HG03025 (cell line): Measurements from ENCODE around the gene SIGLEC7.

ENCODE experiments used
- ATAC-seq: cut with Tn5 transposase; IDR thresholded peaks from one replicate; pipeline ENCODE4 v1.9.1; 2021; ENCODE audit warnings: mild to moderate bottlenecking, moderate library complexity; ENCODE audit not compliant: unreplicated experiment, low FRiP score

Gene SIGLEC7

DNA sequence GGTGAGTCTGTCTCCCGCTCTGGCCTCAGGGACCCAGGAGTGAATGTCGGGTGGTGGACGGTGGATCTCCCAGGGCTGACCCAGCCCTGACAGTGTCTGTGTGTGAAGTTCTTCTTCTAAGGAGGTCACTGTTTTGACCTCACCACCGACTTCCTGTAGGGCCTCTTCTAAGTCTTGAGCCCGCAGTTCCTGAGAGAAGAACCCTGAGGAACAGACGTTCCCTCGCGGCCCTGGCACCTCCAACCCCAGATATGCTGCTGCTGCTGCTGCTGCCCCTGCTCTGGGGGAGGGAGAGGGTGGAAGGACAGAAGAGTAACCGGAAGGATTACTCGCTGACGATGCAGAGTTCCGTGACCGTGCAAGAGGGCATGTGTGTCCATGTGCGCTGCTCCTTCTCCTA, at the start of gene SIGLEC7:
TSS of gene SIGLEC7 (plus strand) at position 183 of the 400 bp plus-strand sequence. CDS start at position 252, 69 bp downstream.
- ATAC-seq = no peak

DNA sequence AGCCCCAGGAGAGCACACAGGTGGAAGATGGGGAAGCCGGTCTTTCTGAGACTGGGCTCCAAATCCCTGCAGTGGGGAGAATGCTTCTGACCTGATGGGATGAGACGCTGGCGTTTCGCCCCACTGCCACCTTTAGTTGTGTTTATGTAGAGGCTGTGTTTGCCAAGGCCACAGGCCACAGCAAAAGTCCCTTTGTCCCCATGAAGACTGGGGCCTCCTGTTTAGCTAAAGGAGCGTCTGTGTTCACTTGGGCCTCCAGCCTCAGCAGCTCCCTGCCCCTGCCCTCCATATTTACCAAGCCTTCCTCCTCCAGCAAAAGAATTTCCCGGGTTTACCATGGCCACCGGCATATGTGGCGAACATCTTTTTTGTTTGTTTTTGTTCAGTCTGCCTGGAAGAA, 49.0 kb upstream of the SIGLEC7 start:
- no peak for ATAC-seq

DNA sequence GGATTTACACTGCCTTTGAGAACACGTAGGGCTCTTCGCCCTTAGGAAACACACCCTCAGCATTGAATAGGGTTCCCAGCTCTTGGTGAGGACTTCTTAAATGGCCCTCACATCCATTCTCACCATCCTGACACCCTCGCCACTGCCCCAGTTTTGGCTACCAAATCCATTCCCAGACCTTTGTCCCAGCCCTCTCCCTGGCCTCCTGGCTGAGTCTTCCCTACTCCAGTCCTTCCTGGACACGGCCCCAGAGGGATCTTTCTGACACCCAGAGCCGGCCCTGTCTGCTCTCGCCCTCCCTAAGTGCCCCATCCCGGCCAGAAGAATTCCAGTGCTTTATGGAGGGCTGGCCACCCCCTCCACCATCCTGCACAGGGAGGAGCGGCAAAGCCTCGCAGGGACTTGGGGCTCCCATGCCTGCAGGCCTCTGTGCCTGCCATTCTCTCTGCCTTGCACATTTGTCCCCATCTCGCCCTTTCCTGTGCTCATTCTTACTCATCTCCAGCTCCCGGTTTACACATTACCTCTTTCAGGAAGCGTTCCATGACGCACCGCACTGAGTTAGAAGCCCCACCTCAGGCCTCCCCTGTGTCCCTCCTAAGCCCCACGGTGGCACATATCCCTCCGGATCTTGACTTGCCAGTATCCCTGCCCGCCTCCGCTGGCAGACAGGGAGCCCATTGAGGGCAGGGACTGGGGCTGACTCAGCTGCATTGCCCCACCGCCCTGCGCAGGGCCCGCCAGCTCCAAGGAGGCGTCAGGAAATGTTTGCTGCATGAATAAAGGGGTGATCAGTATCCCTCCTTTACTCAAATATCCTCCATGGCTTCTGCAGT, 48.4 kb upstream of the SIGLEC7 start:
- no peak for ATAC-seq

DNA sequence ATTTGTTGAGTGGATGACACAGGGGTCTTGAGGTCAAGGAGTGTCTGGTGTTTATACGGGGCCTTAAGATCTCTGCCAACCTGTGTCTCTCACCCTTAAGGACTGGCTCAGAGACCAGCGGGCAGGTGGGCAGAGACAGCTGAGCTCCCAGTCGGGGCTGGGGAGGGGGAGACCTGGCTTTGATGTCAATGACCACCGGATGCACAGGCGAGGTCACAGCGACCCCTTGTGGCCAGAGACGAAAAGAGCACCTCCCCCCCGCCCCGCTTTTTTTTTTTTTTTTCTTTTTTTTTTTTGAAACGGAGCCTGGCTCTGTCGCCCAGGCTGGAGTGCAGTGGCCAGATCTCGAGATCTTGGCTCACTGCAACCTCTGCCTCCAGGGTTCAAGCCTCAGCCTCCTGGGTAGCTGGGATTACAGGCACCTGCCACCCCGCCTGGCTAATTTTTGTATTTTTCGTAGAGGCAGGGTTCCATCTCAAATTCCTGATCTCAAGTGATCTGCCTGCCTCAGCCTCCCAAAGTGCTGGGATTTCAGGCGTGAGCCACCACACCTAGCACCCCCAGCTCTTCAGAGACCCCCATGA, 47.3 kb upstream of the SIGLEC7 start:
- ATAC-seq = no peak

DNA sequence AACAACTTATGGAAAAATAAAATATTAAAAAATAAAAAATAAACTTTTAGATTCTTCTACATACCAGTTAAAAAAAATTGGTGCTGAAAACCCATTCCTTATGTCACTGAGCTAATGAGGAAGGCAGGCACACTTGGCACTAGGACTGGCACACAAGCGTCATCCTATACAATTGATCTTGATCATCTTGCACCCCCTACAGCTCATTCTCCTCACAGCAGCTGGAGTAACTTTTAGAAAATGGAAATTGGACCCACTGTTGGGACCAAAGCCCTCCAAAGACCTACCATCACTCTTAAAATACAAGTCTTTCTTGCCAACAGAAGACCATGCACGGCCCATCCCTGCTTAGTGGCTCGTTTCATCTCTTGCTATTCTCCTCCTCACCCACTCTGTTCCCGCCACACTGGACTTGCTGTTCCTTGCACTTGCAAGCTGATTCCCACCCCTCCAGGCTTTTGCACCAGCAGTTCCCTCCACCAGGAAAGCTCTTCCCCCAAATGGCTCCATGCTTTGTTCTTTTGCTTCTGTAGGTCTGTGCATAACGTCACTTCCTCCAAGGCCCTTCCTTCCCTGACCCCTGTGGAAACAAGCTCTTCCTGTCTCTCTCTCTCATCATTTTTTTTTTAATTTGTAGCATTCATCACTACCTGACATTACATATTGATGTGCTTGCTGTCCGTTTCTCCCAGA, 45.5 kb upstream of the SIGLEC7 start:
- ATAC-seq = no peak

DNA sequence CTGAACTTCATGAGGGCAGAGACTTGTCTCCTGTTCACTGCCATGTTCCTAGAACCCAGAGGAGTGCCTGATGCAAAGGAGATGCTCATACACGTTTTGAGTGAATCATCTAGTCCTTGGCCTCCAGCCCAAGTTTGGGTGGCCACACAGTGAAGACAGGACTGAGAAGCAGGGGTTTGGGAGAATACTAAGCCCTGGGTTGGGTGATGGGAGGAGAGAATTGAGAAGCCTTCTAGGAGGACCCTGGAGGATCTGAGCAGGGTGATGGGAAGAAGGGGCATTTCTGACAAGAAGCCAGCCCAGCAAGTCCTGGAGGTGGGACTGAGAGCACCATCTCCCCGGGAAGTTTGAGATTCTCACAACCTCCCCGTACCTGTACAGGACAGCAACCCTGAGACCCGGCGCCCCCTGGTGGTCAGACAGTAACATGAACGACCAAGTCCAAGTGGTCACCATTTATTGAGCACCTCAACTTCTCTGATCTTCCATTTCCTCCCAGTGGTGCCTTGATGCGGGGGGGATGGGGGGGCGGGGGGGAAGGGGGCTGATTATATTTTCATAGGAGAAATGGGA, 44.8 kb upstream of the SIGLEC7 start:
- no peak for ATAC-seq

DNA sequence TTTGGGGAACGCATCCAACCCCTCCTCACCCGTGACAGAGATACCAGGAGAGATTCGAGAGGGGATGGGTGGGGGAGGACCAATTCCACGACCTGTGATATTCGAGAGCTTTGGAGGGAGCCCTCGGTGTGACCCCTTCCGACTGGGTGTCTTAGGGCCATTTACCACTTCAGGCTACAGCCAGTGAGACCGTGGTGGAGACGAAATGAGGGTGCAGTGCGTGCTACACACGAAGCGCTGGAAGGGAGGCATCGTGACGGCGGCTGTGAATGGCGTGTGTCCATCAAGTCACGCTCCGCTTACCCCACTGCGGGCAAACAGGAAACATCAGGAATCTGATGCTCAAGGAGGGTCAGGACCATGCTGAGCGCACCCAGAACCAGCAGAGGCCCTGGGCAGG, 44.3 kb upstream of the SIGLEC7 start:
- ATAC-seq = no peak

DNA sequence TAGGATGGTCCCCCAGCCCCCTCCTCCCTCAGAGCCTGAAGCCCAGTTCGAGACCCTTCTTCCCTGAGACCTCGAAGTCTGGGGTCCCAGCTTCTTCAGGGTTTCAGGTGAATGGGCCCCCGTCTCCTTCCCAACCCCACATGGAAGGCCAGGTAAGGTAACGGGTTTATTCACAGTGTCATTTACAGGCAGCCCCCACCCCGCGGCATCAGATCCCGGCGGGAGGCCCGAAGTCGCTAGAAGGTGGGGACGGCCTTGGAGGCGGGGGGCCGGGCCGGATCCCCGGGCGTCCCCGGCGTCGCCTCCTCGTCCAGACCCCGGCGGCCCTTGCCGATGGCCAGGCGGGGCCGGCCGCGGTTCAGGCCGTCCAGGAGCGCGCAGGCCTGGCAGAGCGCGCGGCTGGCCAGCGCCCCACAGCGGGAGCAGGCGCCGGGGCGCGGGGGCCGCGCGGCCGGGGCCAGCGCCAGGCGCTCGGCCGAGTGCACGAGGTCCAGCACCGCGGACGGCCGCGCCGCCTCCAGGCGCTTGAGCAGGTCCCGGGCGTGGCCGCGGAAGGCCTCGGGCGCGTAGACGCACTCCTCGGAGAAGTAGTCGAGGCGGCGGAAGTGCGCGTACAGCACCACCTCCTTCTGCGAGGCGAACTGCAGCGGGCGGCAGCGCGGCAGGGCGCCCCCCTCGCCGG, 43.6 kb upstream of the SIGLEC7 start:
- ATAC-seq = no peak

DNA sequence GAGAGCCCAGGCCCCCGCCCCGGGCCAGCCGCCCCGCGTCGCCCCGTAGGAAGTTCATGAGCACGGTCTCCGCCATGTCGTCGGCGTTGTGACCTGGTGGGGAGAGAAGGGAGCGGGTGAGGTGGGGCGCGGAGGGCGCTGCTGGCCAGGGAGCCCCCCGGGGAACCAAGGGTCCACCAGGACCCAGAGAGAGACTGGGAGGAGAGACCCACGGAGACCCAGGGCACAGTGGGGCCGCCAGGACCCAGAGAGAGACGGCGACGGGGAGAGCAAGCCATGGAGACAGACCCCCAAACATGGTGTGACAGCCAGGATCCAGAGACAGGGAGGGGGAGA, 43.1 kb upstream of the SIGLEC7 start:
- no peak for ATAC-seq

DNA sequence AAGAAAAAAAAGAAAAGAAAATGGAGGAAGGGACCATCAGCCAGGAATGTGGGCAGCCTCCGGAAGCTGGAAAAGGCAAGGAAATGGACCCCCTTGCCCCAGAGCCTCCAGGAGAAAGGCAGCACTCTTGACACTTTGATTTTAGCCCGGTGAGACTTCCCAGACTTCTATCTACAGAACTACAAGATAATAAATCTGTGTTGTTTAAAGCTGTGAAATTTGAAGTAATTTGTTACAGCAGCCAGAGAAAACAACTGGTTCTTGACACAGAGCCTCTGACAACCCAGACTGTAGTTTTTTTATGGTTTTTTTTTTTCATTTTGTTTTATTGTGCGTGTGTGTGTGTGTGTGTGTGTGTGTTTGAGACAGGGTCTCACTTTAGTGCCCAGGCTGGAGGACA, 41.5 kb upstream of the SIGLEC7 start:
- ATAC-seq = no peak

DNA sequence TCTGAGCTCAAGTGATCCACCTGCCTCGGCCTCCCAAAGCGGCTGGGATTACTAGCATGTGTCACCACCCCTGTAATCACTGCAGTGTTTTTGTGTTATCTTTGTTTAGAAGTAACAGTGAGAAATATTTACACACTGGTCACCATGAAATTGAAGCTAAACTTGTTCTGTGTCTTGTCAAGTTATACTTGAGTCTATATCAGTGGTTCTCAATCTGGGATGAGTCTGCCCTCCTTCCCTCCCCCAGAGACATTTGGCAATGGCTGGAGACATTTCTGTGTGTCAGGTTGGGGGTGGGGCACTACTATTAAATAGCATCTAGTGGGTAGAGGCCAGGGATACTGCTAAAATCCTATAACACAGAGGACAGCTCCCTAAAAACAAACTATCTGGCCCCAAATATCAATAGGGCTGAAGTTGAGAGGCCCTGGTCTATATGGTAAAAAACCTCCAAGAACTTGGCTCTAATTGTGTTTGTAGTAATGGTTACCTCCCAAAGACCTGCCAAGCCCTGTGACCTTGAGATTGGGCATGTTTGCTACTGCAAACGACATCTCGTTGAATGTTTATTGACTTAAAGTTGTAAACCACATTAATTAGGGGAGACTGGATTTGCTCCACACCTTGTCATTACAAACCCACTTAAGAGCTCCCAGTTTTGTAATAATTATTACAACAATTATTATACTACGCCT, 40.8 kb upstream of the SIGLEC7 start:
- no peak for ATAC-seq

DNA sequence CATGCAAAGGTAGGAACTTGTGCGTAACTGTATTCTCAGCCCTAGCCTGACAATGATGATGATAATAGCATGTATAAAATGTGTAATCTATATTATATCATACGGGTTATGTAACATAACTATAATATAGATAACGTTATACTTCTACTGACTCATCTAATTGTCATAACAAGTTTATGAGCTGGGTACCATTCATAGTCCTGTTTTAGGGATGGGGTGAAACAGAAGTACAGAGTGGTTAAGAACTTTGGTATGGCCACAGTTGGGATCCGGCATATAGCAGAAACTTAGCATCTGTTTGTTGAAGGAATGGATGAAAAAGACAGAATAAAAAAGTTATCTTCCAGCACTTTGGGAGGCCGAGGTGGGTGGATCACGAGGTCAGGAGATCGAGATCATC, 39.1 kb upstream of the SIGLEC7 start:
- ATAC-seq = no peak

DNA sequence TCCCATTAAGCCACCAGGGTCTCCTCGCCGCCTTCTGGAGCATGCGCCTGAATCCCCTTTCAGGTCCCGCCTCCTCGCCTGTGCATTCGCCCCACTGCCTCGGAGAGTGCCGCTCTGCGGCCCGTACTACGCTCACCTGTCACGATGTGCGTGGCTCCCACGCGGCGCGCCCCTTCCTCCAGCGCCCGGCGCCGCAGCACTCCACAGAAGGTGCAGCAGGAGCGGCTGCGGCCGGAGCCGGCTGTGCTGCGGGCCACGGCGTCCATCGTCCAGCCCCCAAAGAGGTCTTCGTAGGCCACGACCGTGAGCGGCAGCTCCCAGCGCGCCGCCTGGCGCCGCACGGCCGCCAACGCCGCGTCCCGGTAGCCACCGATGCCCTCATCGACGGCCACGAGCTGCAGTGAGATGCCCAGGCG, 38.2 kb upstream of the SIGLEC7 start:
- ATAC-seq = no peak

DNA sequence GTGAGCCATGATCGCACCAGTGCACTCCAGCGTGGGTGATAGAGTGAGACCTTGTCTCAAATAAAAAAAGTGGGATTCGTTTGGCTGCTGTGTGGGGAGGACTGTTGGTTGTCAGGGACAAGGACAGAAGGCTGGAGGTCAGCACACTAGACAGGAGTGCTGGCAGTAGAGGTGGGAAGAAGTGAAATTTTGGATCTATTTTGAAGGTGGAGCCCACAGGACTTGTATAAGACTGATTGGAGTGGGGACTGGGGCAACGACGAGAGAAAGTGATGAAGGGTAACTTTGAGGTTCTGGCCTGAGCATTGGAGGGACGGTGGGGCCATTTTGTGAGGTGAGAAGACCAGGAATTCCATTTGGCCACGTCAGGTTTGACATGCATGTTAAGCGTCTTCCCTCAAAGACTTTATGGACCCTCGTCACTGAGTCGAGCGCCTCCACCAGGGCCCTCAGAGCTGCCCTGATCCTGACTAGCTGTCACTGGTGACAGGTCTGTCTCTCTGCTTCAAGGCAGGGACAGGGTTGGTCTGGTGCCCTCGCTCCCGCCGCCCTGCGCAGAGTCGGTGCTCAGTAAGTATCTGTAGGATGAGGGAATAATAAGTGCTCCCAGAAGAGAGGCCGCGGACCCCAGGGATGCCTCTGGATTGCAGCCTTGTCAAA, 34.6 kb upstream of the SIGLEC7 start:
- ATAC-seq = no peak

DNA sequence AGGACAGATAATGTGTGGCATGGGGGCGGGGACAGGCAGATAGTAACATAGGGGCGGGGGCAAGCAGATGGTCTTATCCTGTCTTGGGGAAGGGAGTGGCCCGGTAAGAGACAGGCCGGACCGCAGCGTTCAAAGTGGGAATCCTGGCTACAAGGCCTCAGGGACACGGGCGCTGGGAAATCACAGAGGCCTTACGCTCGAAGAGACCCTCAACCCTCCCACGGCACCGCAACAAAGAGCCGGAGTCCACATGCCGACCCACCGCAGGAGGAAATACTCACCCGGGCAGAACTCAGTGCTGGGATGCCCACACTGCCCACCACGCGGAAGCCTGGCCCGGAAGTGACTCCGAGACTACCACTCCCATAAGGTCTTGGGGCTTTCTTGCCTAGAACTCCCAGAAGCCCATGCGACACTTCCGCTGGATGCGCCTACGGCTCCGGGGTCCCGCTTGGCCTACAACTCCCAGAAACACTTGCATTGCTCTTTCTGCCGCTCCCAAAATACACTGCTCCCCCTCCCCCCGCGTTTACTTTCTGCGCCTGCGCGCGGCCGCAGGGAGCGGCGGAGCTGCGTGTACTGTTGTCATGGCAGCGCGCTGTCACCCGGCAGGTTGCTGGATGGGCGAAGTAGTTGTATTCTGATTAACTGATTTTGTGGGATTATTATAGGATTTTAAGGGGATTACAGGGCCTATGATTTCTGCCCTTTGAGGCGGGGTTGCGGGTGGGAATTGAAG, 33.9 kb upstream of the SIGLEC7 start, which contains the start of gene CTU1:
TSS of gene CTU1 (minus strand) at position 344 of the 739 bp plus-strand sequence. CDS start 3,840 bp downstream, outside the sequence.
- ATAC-seq = peak; percentile 88

DNA sequence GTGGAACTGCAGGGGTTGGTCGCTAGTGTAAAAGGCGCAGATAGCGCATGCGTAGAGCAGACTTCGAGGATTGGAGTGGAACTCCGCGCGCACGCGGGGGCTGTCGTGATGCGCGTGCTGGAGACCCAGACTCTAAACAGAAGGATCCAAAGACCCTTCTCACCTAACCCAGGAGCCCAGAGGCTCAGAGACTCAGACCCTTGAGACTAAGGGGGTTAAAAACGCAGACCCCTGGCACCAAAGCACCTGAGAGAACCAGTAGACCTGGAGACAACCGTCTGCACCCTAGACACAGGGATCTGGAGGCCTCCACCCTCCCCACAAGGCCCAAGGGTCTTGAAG, 33.3 kb upstream of the SIGLEC7 start:
- ATAC-seq = peak; percentile 30

DNA sequence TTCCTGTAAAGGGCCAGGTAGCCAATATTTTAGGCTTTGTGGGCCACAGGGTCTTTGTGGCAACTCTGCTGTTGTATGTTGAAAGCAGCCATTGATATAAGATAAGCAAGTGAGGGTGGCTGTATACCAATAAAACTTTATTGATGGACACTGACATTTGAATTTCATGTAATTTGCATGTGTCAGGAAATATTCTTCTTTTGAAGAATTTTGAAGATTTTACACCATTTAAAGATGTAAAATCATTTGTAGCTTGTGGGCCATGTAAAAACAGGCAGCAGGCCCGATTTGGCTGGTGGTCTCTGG, 31.5 kb upstream of the SIGLEC7 start:
- no peak for ATAC-seq

DNA sequence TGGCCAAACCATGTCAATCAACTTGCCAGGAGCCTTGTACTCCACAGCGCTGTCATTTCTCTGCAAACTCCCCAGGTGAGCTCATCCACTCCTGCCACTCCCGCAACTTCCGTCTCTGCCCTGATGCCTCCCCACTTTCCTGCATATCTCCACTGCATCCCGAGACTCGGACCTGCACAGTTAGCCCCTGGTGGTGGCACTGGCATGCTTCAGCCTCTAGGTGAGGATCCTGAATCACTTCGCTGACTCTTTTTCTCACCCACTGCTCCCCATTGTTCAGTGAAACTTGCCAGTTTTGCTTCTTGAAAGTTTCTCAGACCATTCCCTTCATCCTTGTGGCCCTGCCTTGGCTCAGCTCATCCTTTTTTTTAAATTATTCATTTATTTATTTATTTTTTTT, 30.5 kb upstream of the SIGLEC7 start:
- ATAC-seq = no peak

DNA sequence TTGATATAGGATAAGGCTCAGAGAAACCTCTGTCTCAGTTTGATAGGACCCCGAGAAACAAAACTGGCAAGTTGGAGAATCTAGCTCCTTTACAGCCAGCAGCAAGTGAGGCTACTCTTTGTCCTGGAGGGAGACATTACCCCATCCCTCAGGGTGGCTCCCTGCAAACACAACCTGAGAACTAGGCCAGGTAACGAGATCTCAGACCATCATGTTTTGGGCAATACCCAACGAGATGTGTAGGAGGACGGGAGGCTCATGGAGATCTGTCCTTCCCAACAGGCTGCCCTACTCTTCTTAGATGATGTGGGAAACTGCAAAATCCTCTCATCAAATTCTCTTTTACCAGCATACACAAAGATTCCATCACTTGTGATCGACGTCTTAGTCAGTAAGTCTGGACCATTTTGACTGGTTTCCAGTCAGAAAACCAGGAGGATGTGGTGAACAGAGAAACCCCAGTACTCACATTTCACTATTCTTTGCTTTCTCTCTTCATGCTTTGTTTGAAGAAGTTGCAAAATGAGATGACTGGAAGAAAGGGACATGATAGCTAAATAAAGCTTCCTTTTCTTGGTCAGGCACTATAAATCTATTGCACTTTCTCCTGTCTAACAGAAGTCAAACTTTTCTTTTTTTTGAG, 27.9 kb upstream of the SIGLEC7 start:
- ATAC-seq = no peak
